Measurements from ENCODE around the gene CYB5D1.
A peak's percentile ranks its signal among the peaks of the same experiment; 100 is the strongest.

Gene CYB5D1

GRCh38 chr17:7846063-7846735 is 11.6 kb upstream of the CYB5D1 start:
- DNase-seq, result no peak

GRCh38 chr17:7846765-7847661 is 10.8 kb upstream of the CYB5D1 start:
- DNase-seq, result no peak

- DNase-seq, result no peak
These were observed 9.6 kb upstream of the CYB5D1 start for GRCh38 chr17:7848131-7848579.

GRCh38 chr17:7848739-7849129 is 9.1 kb upstream of the CYB5D1 start:
- no peak for DNase-seq

- no peak for DNase-seq
These were observed 8.6 kb upstream of the CYB5D1 start for GRCh38 chr17:7849130-7849750.

GRCh38 chr17:7849751-7850504 is 7.9 kb upstream of the CYB5D1 start:
- no peak for DNase-seq

- no peak for DNase-seq
These were observed 6.9 kb upstream of the CYB5D1 start for GRCh38 chr17:7850701-7851437.

- peak; percentile 12 for DNase-seq
These were observed 6.2 kb upstream of the CYB5D1 start for GRCh38 chr17:7851438-7852261.

GRCh38 chr17:7852262-7852670 is 5.5 kb upstream of the CYB5D1 start:
- DNase-seq, result no peak

GRCh38 chr17:7852919-7853690 is 4.7 kb upstream of the CYB5D1 start:
- no peak for DNase-seq

- no peak for DNase-seq
These were observed 4.1 kb upstream of the CYB5D1 start for GRCh38 chr17:7853691-7854038.

- no peak for DNase-seq
These were observed 3.6 kb upstream of the CYB5D1 start for GRCh38 chr17:7854078-7854777.

- DNase-seq, result no peak
These were observed 2.7 kb upstream of the CYB5D1 start, which contains the start of gene TMEM88 for GRCh38 chr17:7854851-7855659. TSS of gene TMEM88 (plus strand) at chr17:7855066. CDS start at chr17:7855075, 9 bp downstream.

- DNase-seq, result no peak
These were observed 2.2 kb upstream of the CYB5D1 start for GRCh38 chr17:7855660-7856010.

GRCh38 chr17:7856011-7856810 is 1.6 kb upstream of the CYB5D1 start:
- no peak for DNase-seq

- DNase-seq, result peak; percentile 89
These were observed 741 bp upstream of the CYB5D1 start, which contains the start of gene NAA38 for GRCh38 chr17:7856811-7857712. TSS of gene NAA38 (minus strand) at chr17:7857559. CDS start at chr17:7857463, 96 bp downstream.

GRCh38 chr17:7858522-7858810 is 663 bp downstream of the CYB5D1 start:
- DNase-seq, result no peak
